ENCODE results near the gene ATRN. TPM values are rescaled to one million over a fixed set of nuclear protein-coding genes. Genes with fewer than 3 reads are reported as not detected.

The ATRN gene
- total and polyA plus RNA-seq, 2 of the 8 experiments (the other 6 are each of a cell fraction or from before 2014, with no cell fraction given), result 12.0 to 17.4 TPM

GRCh38 chr20:3483784-3484183, 13.0 kb downstream of the ATRN start:
- no peak for FAIRE-seq
- Histone ChIP-seq H3K79me2 (ENCODE audit: control insufficient read depth in 1 of 2, insufficient read depth in 2 of 2, low read length in 2 of 2) (no peaks in the 10 kb centered on the region), H3K14ac (ENCODE audit: insufficient read length) (no peak overlapping the region), H2BK20ac (ENCODE audit: low read length) (no peak overlapping the region), H2BK120ac (replicated peaks; ENCODE audit: low read depth, low read length) (no peak overlapping the region), H3K9me3 (ENCODE audit: insufficient read depth in 2 of 2, low read depth in 1 of 2, low read length in 1 of 2) (peaks cover 6% of the 10 kb centered on the region in 2 experiments; a peak in 1 of 4 replicates), H2BK5ac (ENCODE audit: low read depth, low read length) (no peak overlapping the region), H2BK12ac (ENCODE audit: low read depth, low read length) (no peak overlapping the region), H3K4me1 (replicated peaks in 1 of 4; ENCODE audit: control insufficient read depth in 3 of 4, insufficient read depth in 4 of 4, low read length in 3 of 4) (no peaks in the 10 kb centered on the region), H3K4me2 (ENCODE audit: insufficient read depth in 1 of 2, low read depth in 2 of 2, low read length in 2 of 2) (no peak overlapping the region), H3K18ac (ENCODE audit: extremely low read depth, low read length) (no peak overlapping the region), H3K36me3 (ENCODE audit: control insufficient read depth in 2 of 4, insufficient read depth in 4 of 4, low read length in 3 of 4) (no peaks in the 10 kb centered on the region), H3K56ac (replicated peaks; ENCODE audit: insufficient read length, low read depth, low read length) (no peak overlapping the region), H4K91ac (replicated peaks; ENCODE audit: insufficient read length, low read length) (no peak overlapping the region), H3K23ac (ENCODE audit: insufficient read length) (no peak overlapping the region), H3K9ac (replicated peaks in 1 of 4; ENCODE audit: extremely low read depth in 1 of 4, low read depth in 3 of 4, low read length in 3 of 4) (no peak overlapping the region), H3K79me1 (ENCODE audit: low read depth, low read length) (no peaks in the 10 kb centered on the region), H3K27me3 (replicated peaks in 1 of 4; ENCODE audit: control insufficient read depth in 3 of 4, extremely low read depth in 1 of 4, insufficient read depth in 3 of 4, low read length in 3 of 4) (no peaks in the 10 kb centered on the region), H3K4me3 (ENCODE audit: extremely low read depth in 1 of 4, insufficient read depth in 2 of 4, low read depth in 3 of 4, low read length in 4 of 4) (no peak overlapping the region), H4K8ac (ENCODE audit: extremely low read depth, insufficient read depth, low read length) (no peak overlapping the region), H3K23me2 (ENCODE audit: low read depth, low read length) (no peaks in the 10 kb centered on the region), H4K5ac (ENCODE audit: insufficient read length, low read depth, low read length) (no peak overlapping the region), H2AK5ac (ENCODE audit: low read depth, low read length) (no peak overlapping the region), H3K4ac (replicated peaks; ENCODE audit: insufficient read length, low read depth, low read length) (no peak overlapping the region), H2BK15ac (ENCODE audit: low read length) (no peak overlapping the region), H3K27ac (ENCODE audit: low read depth, low read length) (no peak overlapping the region), H4K20me1 (replicated peaks in 1 of 2; ENCODE audit: control insufficient read depth in 1 of 2, insufficient read depth in 2 of 2, low read length in 2 of 2) (peaks cover 0 to 4% of the 10 kb centered on the region in 2 experiments), H2AFZ (ENCODE audit: low read length) (no peak overlapping the region)
- no peak for DNase-seq (ENCODE audit: low read depth in 1 of 2, low spot score in 2 of 2)
- 100% methylated on average over 1 of the region's 1 CpG; no CpG with 5 or more reads in 1 of the 2 experiments for WGBS, 2 experiments (ENCODE audit: extremely low coverage in 1 of 2, insufficient coverage in 1 of 2, insufficient read length in 1 of 2, insufficient replicate concordance in 2 of 2, low coverage in 1 of 2, low lambda C conversion rate in 2 of 2, missing lambda C conversion rate in 1 of 2)
- CTCF ChIA-PET (ENCODE audit: partially characterized antibody), result no interaction called here
- POLR2A ChIA-PET (ENCODE audit: partially characterized antibody), result no interaction called here
- TF ChIP-seq SP1 (IDR thresholded peaks at IDR 0.05; ENCODE audit: low read depth, low read length), result no peak
- no peak for TF ChIP-seq CREB1 (IDR thresholded peaks at IDR 0.05)
- no peak for TF ChIP-seq NRF1 (IDR thresholded peaks at IDR 0.05; ENCODE audit: low read depth, low read length)
- TF ChIP-seq BCL11A (IDR thresholded peaks at IDR 0.05; ENCODE audit: low read depth in 2 of 2, low read length in 2 of 2), result no peak
- no peak for TF ChIP-seq JUN (IDR thresholded peaks at IDR 0.05; ENCODE audit: low read depth, low read length)
- no peak for TF ChIP-seq EP300 (IDR thresholded peaks at IDR 0.05; ENCODE audit: borderline replicate concordance in 1 of 2, low read depth in 2 of 2, low read length in 2 of 2)
- TF ChIP-seq BRCA1 (IDR thresholded peaks at IDR 0.05; ENCODE audit: low read depth, low read length), result no peak
- TF ChIP-seq TAF1 (IDR thresholded peaks at IDR 0.05; ENCODE audit: low read depth, low read length), result no peak

Data from H1 (cell line).